Measurements from ENCODE around the gene LCOR. TPM values are rescaled to one million over a fixed set of nuclear protein-coding genes. Genes with fewer than 3 reads are reported as not detected.

The LCOR gene
- total and polyA plus RNA-seq, 2 of the 13 experiments (the other 11 are each of a cell fraction or from before 2014, with no cell fraction given) = 12.4 to 23.7 TPM

- peak; percentile 53; the same call in 1 of the 2 replicates for TF ChIP-seq AHDC1 (CRISPR knock-in tag; IDR thresholded peaks at IDR 0.05; ENCODE audit: borderline replicate concordance)
- TF ChIP-seq, protein P1, sequence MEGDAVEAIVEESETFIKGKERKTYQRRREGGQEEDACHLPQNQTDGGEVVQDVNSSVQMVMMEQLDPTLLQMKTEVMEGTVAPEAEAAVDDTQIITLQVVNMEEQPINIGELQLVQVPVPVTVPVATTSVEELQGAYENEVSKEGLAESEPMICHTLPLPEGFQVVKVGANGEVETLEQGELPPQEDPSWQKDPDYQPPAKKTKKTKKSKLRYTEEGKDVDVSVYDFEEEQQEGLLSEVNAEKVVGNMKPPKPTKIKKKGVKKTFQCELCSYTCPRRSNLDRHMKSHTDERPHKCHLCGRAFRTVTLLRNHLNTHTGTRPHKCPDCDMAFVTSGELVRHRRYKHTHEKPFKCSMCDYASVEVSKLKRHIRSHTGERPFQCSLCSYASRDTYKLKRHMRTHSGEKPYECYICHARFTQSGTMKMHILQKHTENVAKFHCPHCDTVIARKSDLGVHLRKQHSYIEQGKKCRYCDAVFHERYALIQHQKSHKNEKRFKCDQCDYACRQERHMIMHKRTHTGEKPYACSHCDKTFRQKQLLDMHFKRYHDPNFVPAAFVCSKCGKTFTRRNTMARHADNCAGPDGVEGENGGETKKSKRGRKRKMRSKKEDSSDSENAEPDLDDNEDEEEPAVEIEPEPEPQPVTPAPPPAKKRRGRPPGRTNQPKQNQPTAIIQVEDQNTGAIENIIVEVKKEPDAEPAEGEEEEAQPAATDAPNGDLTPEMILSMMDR (CRISPR knock-in tag; IDR thresholded peaks at IDR 0.05) = no peak
- peak; percentile 35; the same call in 1 of the 2 replicates for TF ChIP-seq SOX5 (CRISPR knock-in tag; IDR thresholded peaks at IDR 0.05; ENCODE audit: borderline replicate concordance)
- no peak for TF ChIP-seq ZNF660 (CRISPR knock-in tag; IDR thresholded peaks at IDR 0.05; ENCODE audit: borderline replicate concordance, low read depth)
- no peak for TF ChIP-seq ZNF446 (CRISPR knock-in tag; IDR thresholded peaks at IDR 0.05)
- TF ChIP-seq SYNCRIP (IDR thresholded peaks at IDR 0.05; ENCODE audit: insufficient read depth, low read depth, low read length) = no peak
- TF ChIP-seq ZNF879 (CRISPR knock-in tag; IDR thresholded peaks at IDR 0.05) = no peak
- no peak for TF ChIP-seq ATAD3A (CRISPR knock-in tag; IDR thresholded peaks at IDR 0.05)
- no peak for TF ChIP-seq DRAP1 (CRISPR knock-in tag; IDR thresholded peaks at IDR 0.05)
- TF ChIP-seq HMG20A (CRISPR knock-in tag; IDR thresholded peaks at IDR 0.05; ENCODE audit: borderline replicate concordance) = peak; percentile 37; the same call in 1 of the 2 replicates
- no peak for TF ChIP-seq IRF1 (CRISPR knock-in tag; IDR thresholded peaks at IDR 0.05; ENCODE audit: low read depth)
Measured at GRCh38 chr10:97024168-97025073, 192.3 kb downstream of the LCOR start (continued).
